Measurements from ENCODE around the gene PKD2. TPM values are rescaled to one million over a fixed set of nuclear protein-coding genes. Genes with fewer than 3 reads are reported as not detected.

The PKD2 gene
- total and polyA plus RNA-seq, 2 donors (not counting 1 experiment from before 2014, with no cell fraction given) = 109 to 158 TPM

- H2AFZ ChIP-seq (ENCODE audit: low read length) = no peak overlapping the region
- H3K9me3 ChIP-seq (ENCODE audit: control insufficient read depth, insufficient read depth, low read depth, low read length) = no peaks in the 10 kb centered on the region
- H4K20me1 ChIP-seq (ENCODE audit: control insufficient read depth, extremely low read depth, insufficient read depth, low read length) = no peaks in the 10 kb centered on the region
- no peak for TF ChIP-seq EZH2 (IDR thresholded peaks at IDR 0.05; ENCODE audit: low read length, missing control alignments)
- no peak for TF ChIP-seq CTCF (conservative IDR thresholded peaks at IDR 0.05 in 1 of 2, IDR thresholded peaks at IDR 0.05 in 1 of 2; ENCODE audit: low read depth in 1 of 2, low read length in 2 of 2)
- no peak overlapping the region for H3K9ac ChIP-seq (ENCODE audit: insufficient read depth, low read length)
- H3K79me2 ChIP-seq (ENCODE audit: control insufficient read depth, insufficient read depth, low read length) = peaks cover 83% of the 10 kb centered on the region
- no peak for DNase-seq (ENCODE audit: low read depth in 2 of 2)
- H3K4me3 ChIP-seq (replicated peaks in 1 of 4; ENCODE audit: control extremely low read depth in 1 of 4, insufficient read depth in 1 of 4, low read depth in 3 of 4, low read length in 4 of 4) = no peak overlapping the region
- peak overlapping the region; percentile 3 for H3K4me2 ChIP-seq (ENCODE audit: extremely low read depth, insufficient read depth, low read length)
- no peaks in the 10 kb centered on the region for H3K36me3 ChIP-seq (ENCODE audit: control insufficient read depth, insufficient read depth, low read length)
- H3K27me3 ChIP-seq (ENCODE audit: control insufficient read depth, insufficient read depth, low read length) = no peaks in the 10 kb centered on the region
- H3K4me1 ChIP-seq (ENCODE audit: control insufficient read depth, extremely low read depth, insufficient read depth, low read length) = peaks cover 21% of the 10 kb centered on the region
- no peak overlapping the region for H3K27ac ChIP-seq (ENCODE audit: insufficient read depth, low read length)
These were observed 8.3 kb downstream of the PKD2 start for GRCh38 chr4:88015659-88016295.

- Histone ChIP-seq H3K4me2 (ENCODE audit: extremely low read depth, insufficient read depth, low read length) (peak overlapping the region; percentile 94), H2AFZ (ENCODE audit: low read length) (no peak overlapping the region), H3K27me3 (ENCODE audit: control insufficient read depth, insufficient read depth, low read length) (no peaks in the 10 kb centered on the region), H3K27ac (ENCODE audit: insufficient read depth, low read length) (peak overlapping the region; percentile 98), H3K9ac (ENCODE audit: insufficient read depth, low read length) (peak overlapping the region; percentile 23), H3K36me3 (ENCODE audit: control insufficient read depth, insufficient read depth, low read length) (no peaks in the 10 kb centered on the region), H3K4me3 (replicated peaks in 1 of 4; ENCODE audit: control extremely low read depth in 1 of 4, insufficient read depth in 1 of 4, low read depth in 3 of 4, low read length in 4 of 4) (peak overlapping the region in 3 of 4 experiments; percentile 33 to 43 (median 40)), H3K4me1 (ENCODE audit: control insufficient read depth, extremely low read depth, insufficient read depth, low read length) (peaks cover 16% of the 10 kb centered on the region), H4K20me1 (ENCODE audit: control insufficient read depth, extremely low read depth, insufficient read depth, low read length) (no peaks in the 10 kb centered on the region), H3K79me2 (ENCODE audit: control insufficient read depth, insufficient read depth, low read length) (peaks cover 78% of the 10 kb centered on the region), H3K9me3 (ENCODE audit: control insufficient read depth, insufficient read depth, low read depth, low read length) (no peaks in the 10 kb centered on the region)
- TF ChIP-seq CTCF (conservative IDR thresholded peaks at IDR 0.05 in 1 of 2, IDR thresholded peaks at IDR 0.05 in 1 of 2; ENCODE audit: low read depth in 1 of 2, low read length in 2 of 2) (no peak), EZH2 (IDR thresholded peaks at IDR 0.05; ENCODE audit: low read length, missing control alignments) (no peak)
- peak; percentile 98 for DNase-seq (ENCODE audit: low read depth in 2 of 2)
These were observed 10.3 kb downstream of the PKD2 start for GRCh38 chr4:88017516-88018297.

- DNase-seq (ENCODE audit: low read depth in 2 of 2) = peak; percentile 76 to 82
- peaks cover 16% of the 10 kb centered on the region for H3K4me1 ChIP-seq (ENCODE audit: control insufficient read depth, extremely low read depth, insufficient read depth, low read length)
- peak overlapping the region; percentile 98 for H3K27ac ChIP-seq (ENCODE audit: insufficient read depth, low read length)
- H3K4me3 ChIP-seq (replicated peaks in 1 of 4; ENCODE audit: control extremely low read depth in 1 of 4, insufficient read depth in 1 of 4, low read depth in 3 of 4, low read length in 4 of 4) = peak overlapping the region; percentile 33 to 45 (median 42)
- H3K9ac ChIP-seq (ENCODE audit: insufficient read depth, low read length) = peak overlapping the region; percentile 11
- H3K4me2 ChIP-seq (ENCODE audit: extremely low read depth, insufficient read depth, low read length) = peak overlapping the region; percentile 94
- no peaks in the 10 kb centered on the region for H3K27me3 ChIP-seq (ENCODE audit: control insufficient read depth, insufficient read depth, low read length)
- no peak for TF ChIP-seq EZH2 (IDR thresholded peaks at IDR 0.05; ENCODE audit: low read length, missing control alignments)
- TF ChIP-seq CTCF (conservative IDR thresholded peaks at IDR 0.05 in 1 of 2, IDR thresholded peaks at IDR 0.05 in 1 of 2; ENCODE audit: low read depth in 1 of 2, low read length in 2 of 2) = no peak
- H3K9me3 ChIP-seq (ENCODE audit: control insufficient read depth, insufficient read depth, low read depth, low read length) = no peaks in the 10 kb centered on the region
- no peaks in the 10 kb centered on the region for H3K36me3 ChIP-seq (ENCODE audit: control insufficient read depth, insufficient read depth, low read length)
- H3K79me2 ChIP-seq (ENCODE audit: control insufficient read depth, insufficient read depth, low read length) = peaks cover 71% of the 10 kb centered on the region
- H4K20me1 ChIP-seq (ENCODE audit: control insufficient read depth, extremely low read depth, insufficient read depth, low read length) = no peaks in the 10 kb centered on the region
- no peak overlapping the region for H2AFZ ChIP-seq (ENCODE audit: low read length)
These were observed 11.0 kb downstream of the PKD2 start for GRCh38 chr4:88018466-88018865.

All from fibroblast of lung (primary cell).